ENCODE results near the gene MAP3K13.

DNA sequence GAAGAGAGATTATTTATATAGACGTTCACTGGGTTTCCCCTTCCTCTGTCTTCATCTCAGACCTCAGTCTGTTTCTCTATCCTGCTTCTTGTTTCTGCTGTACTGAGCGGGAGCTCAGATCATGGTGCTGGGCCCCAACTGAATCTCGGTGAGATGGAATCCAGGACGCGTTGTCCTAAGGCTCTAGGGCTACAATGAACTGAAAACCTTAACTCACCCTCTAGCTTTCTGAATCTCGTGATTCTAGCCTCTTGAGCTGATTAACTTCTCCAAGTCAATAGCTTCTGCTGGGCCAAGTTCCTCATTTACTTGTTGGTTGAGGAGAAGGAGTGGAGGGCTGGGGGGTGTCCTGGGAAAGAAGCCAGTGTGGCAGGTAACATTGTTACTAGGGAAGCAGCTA, 32.7 kb upstream of the MAP3K13 start:
- TF ChIP-seq, protein P1, sequence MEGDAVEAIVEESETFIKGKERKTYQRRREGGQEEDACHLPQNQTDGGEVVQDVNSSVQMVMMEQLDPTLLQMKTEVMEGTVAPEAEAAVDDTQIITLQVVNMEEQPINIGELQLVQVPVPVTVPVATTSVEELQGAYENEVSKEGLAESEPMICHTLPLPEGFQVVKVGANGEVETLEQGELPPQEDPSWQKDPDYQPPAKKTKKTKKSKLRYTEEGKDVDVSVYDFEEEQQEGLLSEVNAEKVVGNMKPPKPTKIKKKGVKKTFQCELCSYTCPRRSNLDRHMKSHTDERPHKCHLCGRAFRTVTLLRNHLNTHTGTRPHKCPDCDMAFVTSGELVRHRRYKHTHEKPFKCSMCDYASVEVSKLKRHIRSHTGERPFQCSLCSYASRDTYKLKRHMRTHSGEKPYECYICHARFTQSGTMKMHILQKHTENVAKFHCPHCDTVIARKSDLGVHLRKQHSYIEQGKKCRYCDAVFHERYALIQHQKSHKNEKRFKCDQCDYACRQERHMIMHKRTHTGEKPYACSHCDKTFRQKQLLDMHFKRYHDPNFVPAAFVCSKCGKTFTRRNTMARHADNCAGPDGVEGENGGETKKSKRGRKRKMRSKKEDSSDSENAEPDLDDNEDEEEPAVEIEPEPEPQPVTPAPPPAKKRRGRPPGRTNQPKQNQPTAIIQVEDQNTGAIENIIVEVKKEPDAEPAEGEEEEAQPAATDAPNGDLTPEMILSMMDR (conservative IDR thresholded peaks at IDR 0.05; ENCODE audit: low read depth, low read length), result no peak
- no peak for TF ChIP-seq EZH2phosphoT487 (IDR thresholded peaks at IDR 0.05; ENCODE audit: borderline replicate concordance, low read length)
- TF ChIP-seq EZH2 (IDR thresholded peaks at IDR 0.05; ENCODE audit: low read length, unreplicated experiment), result no peak
